OCI-LY7 (cell line): ENCODE results near the gene HYLS1.

Source experiments
- EZH2phosphoT487 ChIP-seq: fragments of 200-600 bp; sonication (generic); IDR thresholded peaks from 2 replicates; pipeline ENCODE4 v1.6.1; 2018; ENCODE audit warnings: low read depth, borderline replicate concordance, mild to moderate bottlenecking, mixed run types, antibody characterized with exemption, low read length, moderate library complexity, mixed read lengths
- TF ChIP-seq, protein P1 (sequence below): fragments of 200-600 bp; sonication (generic); conservative IDR thresholded peaks from 2 replicates; pipeline ENCODE4 v1.5.1; 2014; ENCODE audit warnings: mild to moderate bottlenecking, antibody characterized with exemption, low read length, moderate library complexity, mixed read lengths

DNA sequence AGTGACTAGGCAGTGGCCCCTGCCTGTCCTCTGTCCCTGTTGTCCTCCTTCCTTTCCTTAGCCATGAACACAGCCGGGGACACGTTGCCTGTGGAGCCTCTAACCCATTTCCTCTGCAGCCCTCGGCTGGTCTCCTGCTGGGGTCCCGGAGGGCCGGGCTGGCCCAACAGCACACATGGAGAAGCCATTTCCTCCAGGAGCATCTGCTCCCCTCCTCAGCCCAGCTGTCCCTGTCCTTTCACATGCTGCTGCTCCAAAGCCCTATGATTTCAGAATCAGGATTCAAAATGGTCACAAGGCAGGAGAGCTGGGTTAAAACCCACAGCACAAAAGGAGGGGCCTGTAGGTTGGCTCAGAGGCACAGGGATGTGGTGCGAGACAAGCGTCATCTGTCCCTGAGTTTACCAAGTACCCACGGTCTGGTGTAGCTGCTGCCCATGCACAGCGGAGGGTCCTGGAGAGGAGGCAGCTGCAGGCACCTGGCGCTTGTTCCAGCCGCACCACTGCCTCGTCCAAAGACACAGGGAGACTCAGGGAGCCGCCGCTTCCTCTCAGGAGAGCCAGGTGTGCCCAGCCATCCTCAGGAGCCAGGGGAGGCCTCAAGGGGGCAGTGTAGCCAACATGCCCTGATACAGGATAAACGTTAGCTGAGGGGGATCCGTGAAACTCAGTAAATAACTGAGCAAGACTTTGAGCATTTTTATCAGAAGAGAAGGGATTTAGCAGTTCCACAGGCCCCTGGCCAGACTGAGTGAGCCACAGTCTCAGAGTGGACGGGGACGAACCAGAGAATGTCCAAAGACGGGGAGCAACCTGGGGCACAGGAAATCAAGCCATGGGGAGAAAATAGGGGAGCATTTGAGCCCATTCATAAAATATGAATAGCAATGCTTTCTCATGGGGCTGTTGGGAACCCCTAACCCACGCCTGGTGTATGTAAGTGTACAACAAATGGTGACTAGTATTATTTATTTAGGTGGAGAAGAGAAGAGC lies 54.4 kb downstream of the HYLS1 start:
- TF ChIP-seq, protein P1, sequence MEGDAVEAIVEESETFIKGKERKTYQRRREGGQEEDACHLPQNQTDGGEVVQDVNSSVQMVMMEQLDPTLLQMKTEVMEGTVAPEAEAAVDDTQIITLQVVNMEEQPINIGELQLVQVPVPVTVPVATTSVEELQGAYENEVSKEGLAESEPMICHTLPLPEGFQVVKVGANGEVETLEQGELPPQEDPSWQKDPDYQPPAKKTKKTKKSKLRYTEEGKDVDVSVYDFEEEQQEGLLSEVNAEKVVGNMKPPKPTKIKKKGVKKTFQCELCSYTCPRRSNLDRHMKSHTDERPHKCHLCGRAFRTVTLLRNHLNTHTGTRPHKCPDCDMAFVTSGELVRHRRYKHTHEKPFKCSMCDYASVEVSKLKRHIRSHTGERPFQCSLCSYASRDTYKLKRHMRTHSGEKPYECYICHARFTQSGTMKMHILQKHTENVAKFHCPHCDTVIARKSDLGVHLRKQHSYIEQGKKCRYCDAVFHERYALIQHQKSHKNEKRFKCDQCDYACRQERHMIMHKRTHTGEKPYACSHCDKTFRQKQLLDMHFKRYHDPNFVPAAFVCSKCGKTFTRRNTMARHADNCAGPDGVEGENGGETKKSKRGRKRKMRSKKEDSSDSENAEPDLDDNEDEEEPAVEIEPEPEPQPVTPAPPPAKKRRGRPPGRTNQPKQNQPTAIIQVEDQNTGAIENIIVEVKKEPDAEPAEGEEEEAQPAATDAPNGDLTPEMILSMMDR, result peak; percentile 88
- no peak for TF ChIP-seq EZH2phosphoT487
